ENCODE data around the gene TMEM269. TPM values are rescaled to one million over a fixed set of nuclear protein-coding genes. Genes with fewer than 3 reads are reported as not detected.

The TMEM269 gene
- total RNA-seq, 1 experiment from 2014 or later, result 0.68 TPM

DNA sequence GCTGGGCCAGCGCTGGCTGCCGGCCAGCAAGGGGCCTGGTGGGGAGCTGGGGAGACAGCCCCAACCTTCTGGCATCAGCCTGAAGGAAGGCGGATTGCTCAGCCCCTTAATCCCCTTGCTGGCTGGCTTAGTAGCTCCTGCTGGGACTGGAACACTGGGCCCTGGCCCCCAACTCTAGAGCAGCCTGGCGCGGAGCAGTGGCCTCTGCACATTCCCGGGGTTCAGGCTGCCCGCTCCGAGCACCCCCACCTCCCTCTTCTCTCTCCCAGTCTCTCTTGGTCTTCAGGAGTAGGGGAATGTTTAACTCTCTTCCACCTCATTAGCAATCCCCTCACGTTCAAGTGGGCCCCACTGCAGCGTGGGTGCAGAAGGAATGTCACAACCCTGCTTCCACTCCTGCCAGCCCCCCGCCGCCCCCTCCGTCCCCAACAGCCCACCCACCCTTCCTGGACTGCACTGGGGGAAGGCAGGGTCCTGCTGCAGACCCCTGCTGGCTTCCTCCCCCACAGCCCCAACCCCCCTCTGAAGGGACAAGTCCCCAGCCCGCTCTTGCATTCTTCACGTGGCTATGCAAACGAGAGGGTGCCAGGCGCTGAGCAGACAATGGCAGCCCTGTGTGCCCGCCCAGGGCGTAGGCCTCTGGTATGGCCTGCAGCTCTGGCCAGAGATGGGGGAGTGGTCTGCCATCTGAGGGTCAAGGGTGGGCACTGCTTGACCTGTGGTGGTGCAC, 43.8 kb upstream of the TMEM269 start:
- Histone ChIP-seq H3K4me1 (peaks cover 14% of the 10 kb centered on the region), H3K36me3 (ENCODE audit: control insufficient read depth, insufficient read depth, low read length) (no peaks in the 10 kb centered on the region), H3K27me3 (replicated peaks; ENCODE audit: control insufficient read depth, insufficient read depth, low read length) (no peaks in the 10 kb centered on the region), H3K4me3 (ENCODE audit: low read depth, low read length) (no peak overlapping the region), H3K9me3 (no peaks in the 10 kb centered on the region)
- POLR2A ChIA-PET, result no interaction called here
- Mint-ChIP-seq H3K9me3 (ENCODE audit: unreplicated experiment) (no peaks in the 10 kb centered on the region), H3K4me3 (ENCODE audit: unreplicated experiment) (no peak overlapping the region), H3K4me1 (ENCODE audit: low read depth, unreplicated experiment) (peaks cover 21% of the 10 kb centered on the region), H3K36me3 (ENCODE audit: insufficient read depth, unreplicated experiment) (no peaks in the 10 kb centered on the region), H3K27ac (ENCODE audit: unreplicated experiment) (no peak overlapping the region), H3K27me3 (ENCODE audit: insufficient read depth, unreplicated experiment) (no peaks in the 10 kb centered on the region)
- TF ChIP-seq, protein P1, sequence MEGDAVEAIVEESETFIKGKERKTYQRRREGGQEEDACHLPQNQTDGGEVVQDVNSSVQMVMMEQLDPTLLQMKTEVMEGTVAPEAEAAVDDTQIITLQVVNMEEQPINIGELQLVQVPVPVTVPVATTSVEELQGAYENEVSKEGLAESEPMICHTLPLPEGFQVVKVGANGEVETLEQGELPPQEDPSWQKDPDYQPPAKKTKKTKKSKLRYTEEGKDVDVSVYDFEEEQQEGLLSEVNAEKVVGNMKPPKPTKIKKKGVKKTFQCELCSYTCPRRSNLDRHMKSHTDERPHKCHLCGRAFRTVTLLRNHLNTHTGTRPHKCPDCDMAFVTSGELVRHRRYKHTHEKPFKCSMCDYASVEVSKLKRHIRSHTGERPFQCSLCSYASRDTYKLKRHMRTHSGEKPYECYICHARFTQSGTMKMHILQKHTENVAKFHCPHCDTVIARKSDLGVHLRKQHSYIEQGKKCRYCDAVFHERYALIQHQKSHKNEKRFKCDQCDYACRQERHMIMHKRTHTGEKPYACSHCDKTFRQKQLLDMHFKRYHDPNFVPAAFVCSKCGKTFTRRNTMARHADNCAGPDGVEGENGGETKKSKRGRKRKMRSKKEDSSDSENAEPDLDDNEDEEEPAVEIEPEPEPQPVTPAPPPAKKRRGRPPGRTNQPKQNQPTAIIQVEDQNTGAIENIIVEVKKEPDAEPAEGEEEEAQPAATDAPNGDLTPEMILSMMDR (IDR thresholded peaks at IDR 0.05; ENCODE audit: insufficient read depth in 1 of 2, low read depth in 1 of 2, low read length in 1 of 2, severe bottlenecking in 1 of 2, unreplicated experiment in 1 of 2), result no peak
- DNase-seq, result no peak
- CTCF ChIA-PET, result interaction anchor here (1.4 kb wide), 1 partner anchor 163 kb away, joined by 3 read pairs; no protein-coding TSS in a partner anchor
- intact Hi-C loops (cut with micrococcal nuclease; ENCODE audit: unreplicated experiment), result no loop called here
- no TSS peak for BruUV-seq (replicated peaks)

- H3K4me1 Mint-ChIP-seq (ENCODE audit: low read depth, unreplicated experiment), result peaks cover 16% of the 10 kb centered on the region
- no peak overlapping the region for H3K27ac Mint-ChIP-seq (ENCODE audit: unreplicated experiment)
- TF ChIP-seq, protein P1 (IDR thresholded peaks at IDR 0.05; ENCODE audit: insufficient read depth in 1 of 2, low read depth in 1 of 2, low read length in 1 of 2, severe bottlenecking in 1 of 2, unreplicated experiment in 1 of 2), result no peak
- no peaks in the 10 kb centered on the region for H3K36me3 Mint-ChIP-seq (ENCODE audit: insufficient read depth, unreplicated experiment)
- Histone ChIP-seq H3K36me3 (ENCODE audit: control insufficient read depth, insufficient read depth, low read length) (no peaks in the 10 kb centered on the region), H3K9me3 (no peaks in the 10 kb centered on the region), H3K4me1 (peaks cover 14% of the 10 kb centered on the region), H3K27me3 (replicated peaks; ENCODE audit: control insufficient read depth, insufficient read depth, low read length) (no peaks in the 10 kb centered on the region), H3K4me3 (ENCODE audit: low read depth, low read length) (no peak overlapping the region)
- BruUV-seq (replicated peaks), result no TSS peak
- POLR2A ChIA-PET, result no interaction called here
- H3K27me3 Mint-ChIP-seq (ENCODE audit: insufficient read depth, unreplicated experiment), result no peaks in the 10 kb centered on the region
- DNase-seq, result no peak
- CTCF ChIA-PET, result interaction anchor here (1.4 kb wide), 1 partner anchor 164 kb away, joined by 3 read pairs; no protein-coding TSS in a partner anchor
- H3K4me3 Mint-ChIP-seq (ENCODE audit: unreplicated experiment), result no peak overlapping the region
- intact Hi-C loops (cut with micrococcal nuclease; ENCODE audit: unreplicated experiment), result no loop called here
- H3K9me3 Mint-ChIP-seq (ENCODE audit: unreplicated experiment), result no peaks in the 10 kb centered on the region
These were observed 43.1 kb upstream of the TMEM269 start for GRCh38 chr1:42741706-42742105.

DNA sequence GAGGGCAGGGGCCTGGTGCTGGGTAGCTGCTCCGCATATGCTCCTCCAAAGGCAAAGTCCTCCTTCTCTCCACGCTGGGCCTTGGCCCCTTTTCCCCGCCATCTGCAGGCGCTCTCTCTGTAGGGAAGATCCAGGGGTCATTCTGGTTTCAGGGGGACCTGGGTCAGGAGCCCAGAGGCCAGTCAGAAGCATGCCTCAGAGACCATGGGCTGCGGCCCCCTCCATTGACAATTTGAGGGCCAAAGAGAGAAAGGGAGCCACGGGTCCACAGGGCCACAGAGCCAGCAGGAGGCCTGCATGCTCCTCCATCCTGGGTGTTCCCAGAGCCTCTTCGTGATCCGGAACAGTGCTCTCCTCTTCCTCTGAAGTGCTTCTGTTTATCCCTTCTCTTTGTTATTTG, 42.6 kb upstream of the TMEM269 start:
- no peak overlapping the region for H3K27ac Mint-ChIP-seq (ENCODE audit: unreplicated experiment)
- TF ChIP-seq, protein P1 (IDR thresholded peaks at IDR 0.05; ENCODE audit: insufficient read depth in 1 of 2, low read depth in 1 of 2, low read length in 1 of 2, severe bottlenecking in 1 of 2, unreplicated experiment in 1 of 2), result no peak
- Histone ChIP-seq H3K4me3 (ENCODE audit: low read depth, low read length) (no peak overlapping the region), H3K36me3 (ENCODE audit: control insufficient read depth, insufficient read depth, low read length) (no peaks in the 10 kb centered on the region), H3K27me3 (replicated peaks; ENCODE audit: control insufficient read depth, insufficient read depth, low read length) (no peaks in the 10 kb centered on the region), H3K4me1 (peaks cover 14% of the 10 kb centered on the region), H3K9me3 (no peaks in the 10 kb centered on the region)
- no peaks in the 10 kb centered on the region for H3K27me3 Mint-ChIP-seq (ENCODE audit: insufficient read depth, unreplicated experiment)
- no peaks in the 10 kb centered on the region for H3K9me3 Mint-ChIP-seq (ENCODE audit: unreplicated experiment)
- intact Hi-C loops (cut with micrococcal nuclease; ENCODE audit: unreplicated experiment), result no loop called here
- no TSS peak for BruUV-seq (replicated peaks)
- no peak overlapping the region for H3K4me3 Mint-ChIP-seq (ENCODE audit: unreplicated experiment)
- DNase-seq, result peak in 1 of 2 experiments; percentile 15
- CTCF ChIA-PET, result interaction anchor here (1.4 kb wide), 1 partner anchor 164 kb away, joined by 3 read pairs; no protein-coding TSS in a partner anchor
- peaks cover 12% of the 10 kb centered on the region for H3K4me1 Mint-ChIP-seq (ENCODE audit: low read depth, unreplicated experiment)
- H3K36me3 Mint-ChIP-seq (ENCODE audit: insufficient read depth, unreplicated experiment), result no peaks in the 10 kb centered on the region
- POLR2A ChIA-PET, result no interaction called here

All from Caco-2 (cell line).